Trophoblast cell (in vitro differentiated cells and primary cell): ENCODE data around the gene ZNF398.

Experiments used
- DNase-seq, 2 donors: peaks; one replicate each; pipeline ENCODE4 v3.0.0-alpha.2; 2016
- H2AFZ ChIP-seq: 2 replicates; pipeline ENCODE4 v1.6.1; 2013; ENCODE audit warnings: low read length, moderate library complexity, mild to moderate bottlenecking; ENCODE audit not compliant: insufficient read depth, poor library complexity
- H2AK5ac ChIP-seq: 2 replicates; pipeline ENCODE4 v1.6.1; 2013; ENCODE audit warnings: mild to moderate bottlenecking, low read length
- H2BK120ac ChIP-seq: 2 replicates; pipeline ENCODE4 v1.6.1; 2013; ENCODE audit warnings: low read length, mild to moderate bottlenecking, moderate library complexity; ENCODE audit not compliant: insufficient read depth, poor library complexity
- H2BK12ac ChIP-seq: 2 replicates; pipeline ENCODE4 v1.6.1; 2013; ENCODE audit warnings: mild to moderate bottlenecking, low read length, moderate library complexity
- H2BK5ac ChIP-seq: 2 replicates; pipeline ENCODE4 v1.6.1; 2013; ENCODE audit warnings: low read length, low read depth, moderate library complexity, mild to moderate bottlenecking; ENCODE audit not compliant: poor library complexity
- H3K14ac ChIP-seq: 2 replicates; pipeline ENCODE4 v1.6.1; 2013; ENCODE audit warnings: mild to moderate bottlenecking, low read length
- H3K18ac ChIP-seq: 2 replicates; pipeline ENCODE4 v1.6.1; 2013; ENCODE audit warnings: mild to moderate bottlenecking, low read length
- H3K23ac ChIP-seq: 2 replicates; pipeline ENCODE4 v1.6.1; 2013; ENCODE audit warnings: low read length
- H3K27ac ChIP-seq: 2 replicates; pipeline ENCODE4 v1.5.1; 2013; ENCODE audit warnings: low read depth, mild to moderate bottlenecking, inconsistent platforms, low read length, moderate library complexity
- H3K27me3 ChIP-seq: 2 replicates; pipeline ENCODE4 v1.6.1; 2013; ENCODE audit warnings: inconsistent platforms, mild to moderate bottlenecking, low read length, moderate library complexity; ENCODE audit not compliant: insufficient read depth
- H3K36me3 ChIP-seq, 2 experiments: 1 replicate in 1 of 2; 2 replicates in 1 of 2; pipeline ENCODE4 v1.6.1; 2013; ENCODE audit warnings: low read length in 2 of 2, mild to moderate bottlenecking in 2 of 2, moderate library complexity in 1 of 2; ENCODE audit not compliant: insufficient read depth in 2 of 2, control insufficient read depth in 1 of 2
- H3K4ac ChIP-seq: 2 replicates; pipeline ENCODE4 v1.6.1; 2013; ENCODE audit warnings: low read depth, mild to moderate bottlenecking, low read length, moderate library complexity
- H3K4me1 ChIP-seq, 2 experiments: 1 replicate in 1 of 2; 2 replicates in 1 of 2; pipeline ENCODE4 v1.6.1; 2013; ENCODE audit warnings: low read length in 2 of 2, mild to moderate bottlenecking in 2 of 2, moderate library complexity in 1 of 2; ENCODE audit not compliant: insufficient read depth in 2 of 2, control insufficient read depth in 1 of 2
- H3K4me2 ChIP-seq: 2 replicates; pipeline ENCODE4 v1.6.1; 2013; ENCODE audit warnings: inconsistent platforms, mild to moderate bottlenecking, low read length, moderate library complexity
- H3K4me3 ChIP-seq: 2 replicates; pipeline ENCODE4 v1.5.1; 2013; ENCODE audit warnings: mild to moderate bottlenecking, low read depth, low read length, inconsistent platforms
- H3K79me1 ChIP-seq: one replicate; pipeline ENCODE4 v1.6.1; 2013; ENCODE audit warnings: low read length
- H3K79me2 ChIP-seq: 2 replicates; pipeline ENCODE4 v1.6.1; 2013; ENCODE audit warnings: low read length, mild to moderate bottlenecking; ENCODE audit not compliant: control insufficient read depth, insufficient read depth, poor library complexity
- H3K9ac ChIP-seq: 2 replicates; pipeline ENCODE4 v1.6.1; 2013; ENCODE audit warnings: mild to moderate bottlenecking, low read length
- H3K9me3 ChIP-seq: 2 replicates; pipeline ENCODE4 v1.6.1; 2013; ENCODE audit warnings: low read depth, mild to moderate bottlenecking, control low read depth, inconsistent platforms, low read length; ENCODE audit not compliant: insufficient read depth
- H4K12ac ChIP-seq: 2 replicates; pipeline ENCODE4 v1.6.1; 2013; ENCODE audit warnings: low read depth, mild to moderate bottlenecking, low read length, moderate library complexity
- H4K8ac ChIP-seq: 2 replicates; pipeline ENCODE4 v1.6.1; 2013; ENCODE audit warnings: low read depth, mild to moderate bottlenecking, low read length, moderate library complexity
- H4K91ac ChIP-seq: one replicate; pipeline ENCODE4 v1.6.1; 2013; ENCODE audit warnings: low read depth, mild to moderate bottlenecking, low read length, moderate library complexity
- WGBS: extraction: QIAGEN DNeasy Blood & Tissue Kit; methylation state at CpG from one replicate; pipeline ENCODE4 v1.1.7; 2013; ENCODE audit warnings: missing lambda C conversion rate; ENCODE audit not compliant: insufficient read length, insufficient coverage; ENCODE audit errors: extremely low coverage; 5-methylcytosine and 5-hydroxymethylcytosine counted together

ZNF398 gene

GRCh38 chr7:149166142-149166541 lies 18.9 kb downstream of the ZNF398 start:
- H3K27me3 ChIP-seq = no peaks in the 10 kb centered on the region
- H3K79me2 ChIP-seq = no peaks in the 10 kb centered on the region
- H3K4me3 ChIP-seq = no peak overlapping the region
- peaks cover 22 to 39% of the 10 kb centered on the region in 2 experiments for H3K36me3 ChIP-seq
- no peak overlapping the region for H3K14ac ChIP-seq
- no peaks in the 10 kb centered on the region for H3K79me1 ChIP-seq
- H2AK5ac ChIP-seq = no peak overlapping the region
- no peak overlapping the region for H3K4me2 ChIP-seq
- DNase-seq = no peak
- no peak overlapping the region for H4K91ac ChIP-seq
- no peak overlapping the region for H2BK120ac ChIP-seq
- no peak overlapping the region for H3K4ac ChIP-seq
- no peak overlapping the region for H3K27ac ChIP-seq
- no peak overlapping the region for H4K12ac ChIP-seq
- H4K8ac ChIP-seq = no peak overlapping the region
- H2BK5ac ChIP-seq = no peak overlapping the region
- no CpG with 5 or more reads among the region's 1 CpG for WGBS
- peaks cover 0 to 2% of the 10 kb centered on the region in 2 experiments for H3K4me1 ChIP-seq
- no peak overlapping the region for H2AFZ ChIP-seq
- no peak overlapping the region for H2BK12ac ChIP-seq
- no peak overlapping the region for H3K18ac ChIP-seq
- H3K9me3 ChIP-seq = no peaks in the 10 kb centered on the region
- no peak overlapping the region for H3K23ac ChIP-seq
- H3K9ac ChIP-seq = no peak overlapping the region

DNA sequence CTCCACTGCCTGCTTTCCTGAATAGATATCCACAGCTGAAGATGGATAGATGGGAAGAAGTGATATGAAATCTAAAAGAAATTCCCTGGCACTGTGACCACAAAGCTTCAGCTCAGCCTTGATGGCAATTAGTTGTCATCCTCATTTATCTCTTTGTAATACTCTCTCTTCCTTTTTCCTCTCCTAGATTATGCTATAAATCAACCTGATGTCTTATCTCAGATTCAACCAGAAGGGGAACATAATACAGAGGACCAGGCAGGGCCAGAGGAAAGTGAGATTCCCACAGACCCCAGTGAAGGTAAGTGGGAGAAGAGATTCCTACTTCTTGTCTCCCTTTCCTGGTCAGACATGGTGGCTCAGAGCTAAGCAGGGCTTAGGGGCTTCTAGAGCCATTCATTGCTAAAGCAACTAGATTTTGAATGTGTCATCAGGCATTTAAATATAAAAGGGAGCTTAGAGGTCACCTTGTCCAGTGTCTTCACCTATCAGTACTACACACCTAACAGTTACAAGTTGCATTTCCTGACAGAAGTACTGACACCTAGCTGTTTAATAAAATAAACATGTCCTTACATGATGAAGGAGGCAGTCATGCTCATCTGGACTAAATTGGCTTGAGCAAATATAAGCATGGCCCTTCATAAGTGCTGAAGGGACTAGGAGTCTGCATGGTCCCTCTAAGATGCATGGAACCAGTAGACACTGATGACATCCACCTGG lies 19.5 kb downstream of the ZNF398 start:
- Histone ChIP-seq H4K8ac (no peak overlapping the region), H4K91ac (no peak overlapping the region), H3K79me2 (no peaks in the 10 kb centered on the region), H3K9me3 (no peaks in the 10 kb centered on the region), H2AFZ (no peak overlapping the region), H3K4me3 (no peak overlapping the region), H2BK12ac (no peak overlapping the region), H2BK5ac (no peak overlapping the region), H3K4ac (no peak overlapping the region), H3K4me1 (no peaks in the 10 kb centered on the region), H3K79me1 (no peaks in the 10 kb centered on the region), H4K12ac (no peak overlapping the region), H2AK5ac (no peak overlapping the region), H3K14ac (no peak overlapping the region), H3K18ac (no peak overlapping the region), H2BK120ac (no peak overlapping the region), H3K4me2 (no peak overlapping the region), H3K27ac (no peak overlapping the region), H3K23ac (no peak overlapping the region), H3K9ac (no peak overlapping the region), H3K36me3 (peaks cover 24 to 39% of the 10 kb centered on the region in 2 experiments), H3K27me3 (no peaks in the 10 kb centered on the region)
- no peak for DNase-seq

GRCh38 chr7:149171892-149172533 lies 24.8 kb downstream of the ZNF398 start:
- no peaks in the 10 kb centered on the region for H3K27me3 ChIP-seq
- H3K27ac ChIP-seq = no peak overlapping the region
- no peak overlapping the region for H3K4me3 ChIP-seq
- H2BK12ac ChIP-seq = no peak overlapping the region
- no peak overlapping the region for H2BK120ac ChIP-seq
- no CpG with 5 or more reads among the region's 9 CpGs for WGBS
- H2BK5ac ChIP-seq = no peak overlapping the region
- H2AK5ac ChIP-seq = no peak overlapping the region
- no peaks in the 10 kb centered on the region for H3K79me2 ChIP-seq
- H3K36me3 ChIP-seq = peaks cover 21 to 37% of the 10 kb centered on the region in 2 experiments
- no peak overlapping the region for H3K18ac ChIP-seq
- no peak overlapping the region for H3K23ac ChIP-seq
- no peaks in the 10 kb centered on the region for H3K79me1 ChIP-seq
- no peak overlapping the region for H4K8ac ChIP-seq
- peak in 1 of 2 donors; percentile 38 for DNase-seq
- H3K9ac ChIP-seq = no peak overlapping the region
- H3K4me2 ChIP-seq = no peak overlapping the region
- H3K9me3 ChIP-seq = no peaks in the 10 kb centered on the region
- no peak overlapping the region for H2AFZ ChIP-seq
- H4K91ac ChIP-seq = peak overlapping the region; percentile 37
- no peak overlapping the region for H3K14ac ChIP-seq
- no peak overlapping the region for H4K12ac ChIP-seq
- H3K4ac ChIP-seq = no peak overlapping the region
- no peaks in the 10 kb centered on the region for H3K4me1 ChIP-seq

GRCh38 chr7:149172534-149172920 lies 25.3 kb downstream of the ZNF398 start:
- Histone ChIP-seq H2BK12ac (no peak overlapping the region), H3K79me1 (no peaks in the 10 kb centered on the region), H2AK5ac (no peak overlapping the region), H3K14ac (no peak overlapping the region), H2BK120ac (no peak overlapping the region), H3K27me3 (no peaks in the 10 kb centered on the region), H3K36me3 (peaks cover 24 to 36% of the 10 kb centered on the region in 2 experiments), H4K12ac (no peak overlapping the region), H3K23ac (no peak overlapping the region), H3K9ac (no peak overlapping the region), H3K4me1 (no peaks in the 10 kb centered on the region), H2BK5ac (no peak overlapping the region), H2AFZ (no peak overlapping the region), H3K4me3 (no peak overlapping the region), H4K91ac (no peak overlapping the region), H3K27ac (no peak overlapping the region), H3K4me2 (no peak overlapping the region), H3K4ac (no peak overlapping the region), H3K9me3 (no peaks in the 10 kb centered on the region), H4K8ac (no peak overlapping the region), H3K79me2 (no peaks in the 10 kb centered on the region), H3K18ac (no peak overlapping the region)
- no CpG with 5 or more reads among the region's 1 CpG for WGBS
- no peak for DNase-seq
